Heart right ventricle (tissue), 16 donors: ENCODE data around the gene SLC7A9. TPM values are rescaled to one million over a fixed set of nuclear protein-coding genes. Genes with fewer than 3 reads are reported as not detected.
"Not testable (repeated sequence)": the region's sequence is repeated elsewhere in the genome, so short reads cannot be mapped to it uniquely, and the experiment has no call there.

ENCODE experiments used
- ATAC-seq, 8 donors: fragments of 200-7000 bp; cut with Tn5 transposase; one replicate each; pipeline ENCODE4 v1.9.1; 2020; ENCODE audit warnings: mild to moderate bottlenecking in 8 of 8, moderate library complexity in 8 of 8, moderate number of reproducible peaks in 1 of 8
- DNase-seq, 2 donors: peaks; one replicate each; pipeline ENCODE4 v3.0.0-alpha.2; 2020
- H3K27ac ChIP-seq, 10 donors: fragments of 200-600 bp; sonication (generic) in 2 of 10; one replicate each; pipeline versions ENCODE4 v1.5.0 to v1.8.0; 2020 to 2022; ENCODE audit warnings: mild to moderate bottlenecking in 3 of 10
- H3K27me3 ChIP-seq, 7 donors: fragments of 200-600 bp; one replicate each; pipeline ENCODE4 v1.8.0; 2021 to 2022; ENCODE audit warnings: mild to moderate bottlenecking in 2 of 7
- H3K36me3 ChIP-seq, 9 donors: fragments of 200-600 bp; sonication (generic) in 1 of 9; one replicate each; pipeline versions ENCODE4 v1.5.0 to v1.8.0; 2020 to 2022; ENCODE audit warnings: mild to moderate bottlenecking in 2 of 9
- H3K4me1 ChIP-seq, 9 donors: fragments of 200-600 bp; sonication (generic) in 1 of 9; one replicate each; pipeline versions ENCODE4 v1.5.0 to v1.8.0; 2020 to 2022; ENCODE audit warnings: mild to moderate bottlenecking in 4 of 9
- H3K4me3 ChIP-seq, 10 donors: fragments of 200-600 bp; sonication (generic) in 2 of 10; one replicate each; pipeline versions ENCODE4 v1.5.0 to v1.8.0; 2020 to 2022; ENCODE audit warnings: mild to moderate bottlenecking in 7 of 10, moderate library complexity in 2 of 10
- H3K9me3 ChIP-seq, 11 donors: fragments of 200-600 bp in 10 of 11; sonication (generic) in 2 of 11; one replicate each; pipeline versions ENCODE4 v1.5.0 to v1.8.0; 2013 to 2022; ENCODE audit warnings: mild to moderate bottlenecking in 2 of 11, control low read depth in 1 of 11, moderate library complexity in 1 of 11
- WGBS, 2 donors: extraction: QIAGEN DNeasy Blood & Tissue Kit; methylation state at CpG; one replicate each; pipeline ENCODE4 v1.1.7; 2013; ENCODE audit warnings: inconsistent platforms in 1 of 2; 5-methylcytosine and 5-hydroxymethylcytosine counted together
- intact Hi-C, 10 donors: fragments of 100-400 bp; cut with DNase I; formaldehyde crosslinking; loops; one replicate each; pipeline versions ENCODE4 v1.11.1 to v1.14.2; 2022
- polyA plus RNA-seq, 2 donors: library from polyadenylated mRNA; stranded (reverse); fragments of 200-250 nt; gene quantifications; one replicate each; pipeline ENCODE4 v1.2.3, GENCODE V29; 2013
- total RNA-seq, 10 donors: library from RNA; stranded (reverse); fragmentation: NEBNext Ultra II Directional in 3 of 10; extraction: Animal tissue kit (Norgen Biotek cat#: 25700) in 3 of 10; gene quantifications; one replicate each; pipeline versions ENCODE4 v1.2.1 to v1.2.4, GENCODE V29; 2021 to 2023
- TF ChIP-seq, protein P1 (sequence below), 9 donors: fragments of 200-600 bp; sonication (generic) in 2 of 9; IDR thresholded peaks; one replicate each; pipeline versions ENCODE4 v1.5.0 to v1.8.0; 2021 to 2022; ENCODE audit warnings: antibody characterized with exemption in 9 of 9, mild to moderate bottlenecking in 5 of 9, moderate library complexity in 1 of 9
- donor health status: Arrhythmogenic right ventricular cardiomyopathy.
- donor health status: ischemic (EF 13 %, LVEDD 7.1; RV severe dilation, severe dysfunction).
- donor health status: healthy with polysubstance abuse.
- donor health status: DM: no; HTN: yes; CAD: no.
- donor health status: DM: no; HTN: no; CAD: no.
- donor health status: ischemic (EF 25% LVEDD 6.9; RV normal size, moderate dysfunction).
- donor health status: ischemic (EF 25% LVEDD 5.7; RV mildly dilated, moderate dysfunction).
- donor health status: healthy.
- donor health status: DM: yes; HTN: yes; CAD: no.
- donor health status: Ischemic cardiomyopathy.
- donor health status: ischemic (EF 35%, LVEDD 5.7; RV mildly dilated, moderate dysfunction).
- donor health status: nonischemic (EF 11% LVEDD 7.7; RV severe dilation, severe dysfunction).
- donor health status: DM: yes; HTN: yes; CAD: no.
- donor health status: PGD.
- donor health status: ischemic (EF 29% LVEDD 5.4; RV normal size, mild dysfunction).
- donor health status: nonischemic (EF 23%, LVEDD 6.1; RV moderate dilation, normal function).

SLC7A9 gene
- total and polyA plus RNA-seq, 12 donors = 0.12 to 0.24 TPM; not detected in 10

DNA sequence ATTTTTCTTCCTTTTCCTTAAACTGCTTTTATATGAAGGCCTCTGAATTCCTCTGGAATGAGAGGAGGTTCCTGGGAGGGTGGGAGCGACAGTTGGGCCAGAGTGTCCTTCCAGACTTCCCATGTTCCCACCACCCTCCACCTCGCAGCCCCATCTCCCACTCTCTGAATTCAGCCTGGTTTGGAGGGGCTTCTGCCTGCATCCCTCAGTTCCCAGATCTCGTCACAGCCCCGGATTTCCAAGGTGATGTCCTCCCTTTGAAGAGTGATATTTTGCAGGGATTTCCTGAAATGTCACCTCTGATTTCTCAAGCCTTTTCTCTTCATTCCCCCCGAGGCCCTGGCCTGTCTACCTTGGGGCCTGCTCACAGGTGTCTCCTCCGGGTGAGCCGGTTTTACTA lies 16.7 kb upstream of the SLC7A9 start:
- no peak overlapping the region for H3K27ac ChIP-seq
- 87 to 90% methylated on average over 7 of the region's 7 CpGs for WGBS, 2 donors
- no peak for ATAC-seq
- H3K9me3 ChIP-seq = peaks cover 0 to 6% (median 0%) of the 10 kb centered on the region in 11 donors
- no peak overlapping the region for H3K4me3 ChIP-seq
- no peak for DNase-seq
- H3K36me3 ChIP-seq = peaks cover 0 to 72% (median 0%) of the 10 kb centered on the region in 9 donors
- TF ChIP-seq, protein P1, sequence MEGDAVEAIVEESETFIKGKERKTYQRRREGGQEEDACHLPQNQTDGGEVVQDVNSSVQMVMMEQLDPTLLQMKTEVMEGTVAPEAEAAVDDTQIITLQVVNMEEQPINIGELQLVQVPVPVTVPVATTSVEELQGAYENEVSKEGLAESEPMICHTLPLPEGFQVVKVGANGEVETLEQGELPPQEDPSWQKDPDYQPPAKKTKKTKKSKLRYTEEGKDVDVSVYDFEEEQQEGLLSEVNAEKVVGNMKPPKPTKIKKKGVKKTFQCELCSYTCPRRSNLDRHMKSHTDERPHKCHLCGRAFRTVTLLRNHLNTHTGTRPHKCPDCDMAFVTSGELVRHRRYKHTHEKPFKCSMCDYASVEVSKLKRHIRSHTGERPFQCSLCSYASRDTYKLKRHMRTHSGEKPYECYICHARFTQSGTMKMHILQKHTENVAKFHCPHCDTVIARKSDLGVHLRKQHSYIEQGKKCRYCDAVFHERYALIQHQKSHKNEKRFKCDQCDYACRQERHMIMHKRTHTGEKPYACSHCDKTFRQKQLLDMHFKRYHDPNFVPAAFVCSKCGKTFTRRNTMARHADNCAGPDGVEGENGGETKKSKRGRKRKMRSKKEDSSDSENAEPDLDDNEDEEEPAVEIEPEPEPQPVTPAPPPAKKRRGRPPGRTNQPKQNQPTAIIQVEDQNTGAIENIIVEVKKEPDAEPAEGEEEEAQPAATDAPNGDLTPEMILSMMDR (IDR thresholded peaks at IDR 0.05) = no peak
- no peaks in the 10 kb centered on the region for H3K4me1 ChIP-seq
- H3K27me3 ChIP-seq = no peaks in the 10 kb centered on the region
- intact Hi-C loops = no loop called here

DNA sequence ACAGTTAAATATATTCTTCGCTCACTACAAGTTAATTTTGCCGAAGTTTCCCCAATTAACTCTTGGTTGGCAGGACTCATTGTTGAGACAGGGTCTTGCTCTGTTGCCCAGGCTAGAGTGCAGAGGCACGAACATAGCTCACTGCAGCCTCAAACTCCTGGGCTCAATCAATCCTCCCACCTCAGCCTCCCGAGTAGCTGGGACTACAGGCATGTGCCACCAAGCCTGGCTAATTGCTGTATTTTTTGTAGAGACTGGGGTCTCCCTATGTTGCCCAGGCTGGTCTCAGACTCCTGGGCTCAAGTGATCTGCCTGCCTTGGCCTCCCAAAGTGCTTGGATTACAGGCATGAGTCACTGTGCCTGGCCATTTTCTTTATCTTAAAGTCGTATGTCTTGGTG lies 15.7 kb upstream of the SLC7A9 start:
- not testable (repeated sequence) for H3K4me1 ChIP-seq
- H3K36me3 ChIP-seq = peaks cover 0 to 78% (median 0%) of the 10 kb centered on the region in 9 donors

DNA sequence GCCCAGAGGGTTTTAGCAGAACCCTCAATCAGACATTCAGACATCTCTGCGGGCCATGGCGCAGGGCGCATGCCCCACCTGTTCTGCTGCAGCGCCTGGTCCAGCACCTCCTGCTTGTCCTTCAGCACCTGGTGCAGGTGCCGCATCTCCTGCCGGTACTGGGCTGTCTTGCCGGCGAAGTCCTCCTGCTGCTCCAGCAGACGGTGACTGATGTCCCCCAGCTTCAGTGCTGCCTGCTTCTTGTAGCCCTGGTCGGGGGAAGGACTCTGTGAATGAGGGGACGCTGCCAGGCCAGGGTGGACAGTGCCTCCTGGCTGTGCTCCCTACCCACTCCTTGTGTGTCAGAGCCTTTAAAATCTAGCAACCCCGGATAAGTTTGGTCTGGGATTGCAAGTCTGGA lies 12.2 kb upstream of the SLC7A9 start:
- 95% methylated on average over 12 of the region's 12 CpGs for WGBS, 2 donors
- Histone ChIP-seq H3K36me3 (peaks cover 0 to 74% (median 0%) of the 10 kb centered on the region in 9 donors), H3K9me3 (no peaks in the 10 kb centered on the region), H3K27me3 (no peaks in the 10 kb centered on the region), H3K27ac (no peak overlapping the region), H3K4me1 (no peaks in the 10 kb centered on the region), H3K4me3 (no peak overlapping the region)
- ATAC-seq (no peak), DNase-seq (no peak)
- intact Hi-C loops = no loop called here
- TF ChIP-seq, protein P1 (IDR thresholded peaks at IDR 0.05) = no peak

More for the DNA sequence above, 15.7 kb upstream of the SLC7A9 start:
- intact Hi-C loops, H3K27me3 ChIP-seq, H3K9me3 ChIP-seq, H3K27ac ChIP-seq, ATAC-seq, DNase-seq, H3K4me3 ChIP-seq: not testable (repeated sequence)
- 82 to 93% methylated on average over 5 of the region's 5 CpGs for WGBS, 2 donors

DNA sequence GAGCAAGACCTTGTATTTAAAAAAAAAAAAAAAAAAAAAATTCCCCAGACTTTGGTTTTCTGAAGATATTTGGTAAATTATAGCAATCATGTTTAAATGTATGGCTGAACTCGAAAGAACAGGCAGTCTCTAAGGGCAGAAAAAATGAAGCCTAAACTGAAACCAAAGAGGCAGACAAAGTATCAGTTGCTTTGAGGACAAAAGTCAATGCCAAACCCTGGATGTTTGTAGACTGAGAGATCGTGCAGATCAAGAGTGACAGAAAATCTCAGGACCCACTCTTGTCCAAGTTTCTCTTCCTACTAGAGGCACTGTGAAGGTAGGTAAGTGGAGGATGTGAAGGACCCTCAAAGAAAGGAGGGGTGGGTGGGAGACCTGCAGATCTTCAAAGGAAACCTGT lies 11.1 kb upstream of the SLC7A9 start:
- DNase-seq (no peak), ATAC-seq (no peak)
- Histone ChIP-seq H3K4me3 (no peak overlapping the region), H3K9me3 (no peaks in the 10 kb centered on the region), H3K4me1 (no peaks in the 10 kb centered on the region), H3K27me3 (no peaks in the 10 kb centered on the region), H3K27ac (no peak overlapping the region), H3K36me3 (peaks cover 0 to 62% (median 0%) of the 10 kb centered on the region in 9 donors)
- TF ChIP-seq, protein P1 (IDR thresholded peaks at IDR 0.05) = no peak
- WGBS, 2 donors = 92 to 97% methylated on average over 2 of the region's 2 CpGs
- intact Hi-C loops = no loop called here

DNA sequence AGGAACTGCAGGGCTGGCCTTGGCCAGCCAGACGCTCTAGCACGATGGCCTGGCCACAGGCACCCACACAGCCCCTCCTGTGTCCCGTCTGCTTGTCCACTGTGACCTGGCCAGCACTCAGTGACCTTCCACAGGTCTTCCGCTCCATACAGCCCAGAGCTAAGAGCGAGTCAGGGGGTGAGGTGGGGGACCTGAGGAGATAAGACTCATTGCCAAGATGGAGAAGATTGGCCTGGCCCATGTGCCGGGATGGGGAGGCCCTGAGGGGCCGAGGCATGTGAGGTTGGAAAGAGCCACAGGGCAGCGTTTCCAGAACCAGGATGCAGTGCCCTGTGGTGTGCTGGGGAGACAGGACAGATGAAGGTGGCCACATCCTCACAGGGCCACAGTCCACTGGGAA lies 10.2 kb upstream of the SLC7A9 start:
- Histone ChIP-seq H3K9me3 (no peaks in the 10 kb centered on the region), H3K27me3 (no peaks in the 10 kb centered on the region), H3K4me1 (no peaks in the 10 kb centered on the region), H3K27ac (no peak overlapping the region), H3K36me3 (peaks cover 0 to 55% (median 0%) of the 10 kb centered on the region in 9 donors), H3K4me3 (no peak overlapping the region)
- TF ChIP-seq, protein P1 (IDR thresholded peaks at IDR 0.05) = no peak
- DNase-seq (no peak), ATAC-seq (no peak)
- WGBS, 2 donors = 87 to 93% methylated on average over 8 of the region's 8 CpGs
- intact Hi-C loops = no loop called here
